ENCODE results near the gene EPC1.

- TF ChIP-seq POLR2A (IDR thresholded peaks at IDR 0.05; ENCODE audit: low read length) (no peak), GATA1 (IDR thresholded peaks at IDR 0.05; ENCODE audit: low read depth, low read length) (no peak)
Measured at GRCh38 chr10:32253276-32253675, 93.7 kb downstream of the EPC1 start.
